ENCODE measurements around the gene POLR1D.

DNA sequence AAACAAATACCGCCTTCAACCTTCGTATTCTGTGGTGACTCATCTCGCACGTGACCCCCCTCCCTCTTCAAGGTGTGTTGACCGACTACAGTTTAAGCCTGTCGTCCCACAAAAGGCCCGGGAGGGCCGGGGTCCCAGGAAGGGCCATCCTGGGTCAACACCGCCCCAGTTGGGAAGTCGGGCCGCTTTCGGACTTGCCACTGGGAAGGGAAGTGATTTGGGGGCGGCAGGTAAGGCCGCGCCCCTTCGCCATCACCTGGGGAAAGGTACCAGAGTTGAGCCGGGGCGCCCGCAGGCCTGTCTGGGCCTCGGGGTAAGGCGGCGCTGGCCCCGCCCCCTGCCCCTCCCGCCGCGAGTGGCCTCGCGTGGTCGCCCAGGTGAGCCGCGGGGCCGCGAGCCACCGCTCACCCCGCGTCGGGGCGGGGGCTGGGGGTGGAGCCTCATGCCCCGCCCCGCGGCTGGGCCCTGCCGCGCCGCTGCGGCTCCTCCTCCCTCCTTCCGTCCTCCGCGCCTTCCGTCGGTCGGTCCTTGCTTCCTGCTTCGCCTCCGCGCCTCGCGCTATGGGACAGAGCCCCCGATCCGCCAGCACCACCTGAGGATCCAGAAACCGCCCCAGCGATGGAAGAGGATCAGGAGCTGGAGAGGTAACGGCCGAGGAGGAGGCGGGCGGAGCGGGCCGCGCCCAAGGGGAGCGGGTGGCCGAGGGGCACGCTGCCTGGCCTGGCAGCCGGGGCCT is at the start of gene POLR1D:
- TF ChIP-seq EZH2phosphoT487 (IDR thresholded peaks at IDR 0.05; ENCODE audit: insufficient read depth, low read depth) (no peak), EZH2 (IDR thresholded peaks at IDR 0.05; ENCODE audit: insufficient read depth, poor library complexity, severe bottlenecking) (no peak)
